NCI-H2171 treated with DMSO at 0.1 percent for 48 hours (cell line): ENCODE data around the gene C12orf60.
"Not testable (repeated sequence)": the region's sequence is repeated elsewhere in the genome, so short reads cannot be mapped to it uniquely, and the experiment has no call there.

Experiments used
- DNase-seq: peaks from one replicate; lab custom pipeline; 2025; lab: John Stamatoyannopoulos, UW

C12orf60 gene, protein sequence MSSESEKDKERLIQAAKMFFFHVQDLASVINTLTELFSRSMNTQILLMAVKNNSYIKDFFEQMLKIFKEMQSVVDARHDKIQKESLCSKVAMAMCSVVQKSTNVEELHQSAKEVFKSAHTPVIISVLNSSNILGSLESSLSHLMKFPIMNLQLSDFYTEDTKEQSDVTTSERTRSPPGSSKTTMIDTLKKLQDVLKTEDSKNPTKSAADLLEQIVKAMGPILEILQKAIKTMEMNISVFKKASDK

DNA sequence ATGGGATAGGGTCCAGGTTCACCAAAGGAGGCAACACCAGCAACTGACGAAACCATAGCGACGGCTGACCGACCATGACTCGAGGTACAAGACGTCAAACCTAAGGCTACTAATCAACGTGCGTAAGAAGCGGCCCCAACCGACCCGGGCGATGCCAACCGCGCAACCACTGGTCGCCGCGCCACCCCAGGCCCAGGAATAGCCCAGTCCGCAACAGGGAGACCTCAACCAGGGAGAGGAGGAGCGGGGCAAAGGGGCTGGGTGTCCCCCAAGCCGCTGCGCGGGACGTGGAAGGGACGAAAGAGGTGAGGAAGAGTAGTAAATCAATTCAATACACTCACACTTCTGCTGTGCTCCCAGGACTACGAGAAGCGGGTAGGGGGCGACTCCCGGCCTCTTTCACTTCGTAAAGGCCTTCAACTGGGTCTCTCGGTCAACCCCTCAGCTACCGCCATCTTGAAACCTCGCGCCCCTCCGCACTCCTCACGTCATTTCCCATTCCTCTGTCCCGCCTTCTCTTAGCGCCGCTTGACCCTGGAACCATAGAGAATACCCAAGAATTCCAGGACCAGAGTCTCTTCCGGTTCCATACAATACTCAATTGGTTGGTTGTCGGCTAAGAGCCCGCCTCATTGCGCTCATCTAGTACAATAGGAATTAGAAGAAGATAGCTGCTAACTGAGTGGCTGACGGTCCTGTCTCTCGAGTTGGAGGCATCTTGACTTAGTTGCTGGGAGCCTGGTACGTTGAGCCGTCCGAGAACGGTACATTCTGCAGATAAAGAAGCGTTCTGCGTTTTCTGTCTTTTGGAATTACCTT lies at the start of gene C12orf60, which contains the start of gene WBP11:
C12orf60 (plus strand) TSS at position 660 of the 819 bp plus-strand sequence. CDS start 19,266 bp downstream, outside the sequence.
WBP11 (minus strand) TSS at position 468 of the 819 bp plus-strand sequence. CDS start 2,095 bp downstream, outside the sequence.
- peak; percentile 95 for DNase-seq

DNA sequence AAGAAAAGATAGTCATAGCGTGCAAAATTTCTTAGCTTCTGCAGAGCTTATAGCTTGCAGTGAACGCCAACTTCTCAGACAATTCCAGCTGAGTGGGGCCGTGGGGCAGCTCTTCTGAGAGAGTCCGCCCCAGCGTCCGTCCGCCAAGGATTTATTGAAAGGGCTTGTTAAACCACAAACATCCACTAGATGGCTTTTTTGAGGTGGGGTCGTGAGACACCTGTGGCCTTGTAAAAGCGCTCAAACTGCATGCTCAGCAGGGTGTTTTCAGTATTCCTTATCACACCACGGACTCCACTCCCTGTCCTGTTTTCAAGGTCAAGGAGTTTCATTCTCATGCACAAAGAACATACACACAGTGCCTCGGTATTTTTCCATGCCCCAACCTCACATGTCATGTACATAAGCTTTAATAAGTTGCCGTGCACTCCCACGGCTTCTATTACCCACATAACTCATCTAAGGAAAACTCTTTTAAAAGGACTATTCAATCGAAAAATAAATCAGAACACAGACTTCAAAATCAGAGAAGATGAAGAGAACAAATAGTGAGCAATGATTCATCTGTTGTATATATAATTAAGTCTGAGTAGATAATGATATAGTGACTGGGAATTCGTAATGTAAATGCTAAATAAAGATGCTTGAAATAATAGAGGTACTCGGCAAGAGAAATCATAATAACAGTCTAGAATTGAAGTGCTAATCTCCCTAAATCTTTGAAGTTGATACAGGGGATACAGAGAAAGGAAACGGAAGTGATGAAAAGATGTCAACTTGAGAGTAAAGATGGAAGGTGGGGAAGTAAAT lies 46.9 kb upstream of the C12orf60 start:
- DNase-seq: no peak

DNA sequence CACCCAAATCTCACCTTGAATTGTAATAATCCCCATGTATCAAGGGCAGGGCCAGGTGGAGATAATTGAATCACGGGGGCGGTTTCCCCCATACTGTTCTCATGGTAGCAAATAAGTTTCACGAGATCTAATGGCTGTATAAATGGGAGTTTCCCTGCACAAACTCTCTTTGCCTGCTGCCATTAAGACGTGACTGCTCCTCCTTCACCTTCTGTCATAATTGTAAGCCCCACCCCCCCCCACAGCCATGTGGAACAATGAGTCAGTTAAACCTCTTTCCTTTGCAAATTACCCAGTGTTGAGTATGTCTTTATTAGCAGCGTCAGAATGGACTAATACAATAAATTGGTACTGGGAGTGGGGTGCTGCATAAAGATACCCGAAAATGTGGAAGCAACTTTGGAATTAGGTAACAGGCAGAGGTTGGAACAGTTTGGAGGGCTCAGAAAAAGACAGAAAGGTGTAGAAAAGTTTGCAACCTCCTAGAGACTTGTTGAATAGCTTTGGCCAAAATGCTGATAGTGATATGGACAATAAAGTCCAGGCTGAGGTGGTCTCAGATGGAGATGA lies 43.7 kb upstream of the C12orf60 start:
- DNase-seq: not testable (repeated sequence)

DNA sequence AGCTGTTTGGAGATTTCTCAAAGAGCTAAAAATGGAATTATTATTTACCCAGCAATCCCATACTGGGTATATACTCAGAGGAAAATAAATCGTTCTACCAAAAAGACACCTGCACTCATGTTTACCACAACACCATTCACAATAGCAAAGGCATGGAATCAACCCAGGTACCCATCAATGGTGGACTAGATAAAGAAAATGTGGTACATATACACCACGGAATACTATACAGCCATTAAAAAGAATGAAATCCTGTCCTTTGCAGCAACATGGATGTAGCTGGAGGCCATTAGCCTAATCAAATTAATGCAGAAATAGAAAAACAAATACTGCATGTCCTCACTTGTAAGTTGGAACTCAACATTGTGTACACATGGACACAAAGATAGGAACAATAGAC lies 38.1 kb upstream of the C12orf60 start:
- no peak for DNase-seq

DNA sequence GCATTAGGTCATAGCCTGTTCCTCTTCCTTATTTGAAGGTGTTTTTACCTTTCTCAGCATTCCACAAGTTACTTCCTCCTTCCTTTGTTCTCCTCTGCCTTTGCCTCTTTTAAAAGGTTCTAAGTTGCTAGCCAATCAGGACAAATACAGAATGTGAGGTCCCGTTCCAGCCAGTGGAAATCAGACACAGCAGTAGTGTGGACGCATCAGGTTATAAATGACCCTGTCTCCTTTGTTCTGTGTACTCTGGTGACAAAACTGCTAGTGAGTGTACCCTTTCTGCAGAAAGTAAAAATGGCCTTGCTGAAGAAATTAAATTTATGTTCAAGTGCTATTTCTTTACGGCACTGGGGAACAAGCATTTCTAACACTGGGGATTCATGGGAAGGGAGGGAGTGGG lies 37.5 kb upstream of the C12orf60 start:
- not testable (repeated sequence) for DNase-seq

DNA sequence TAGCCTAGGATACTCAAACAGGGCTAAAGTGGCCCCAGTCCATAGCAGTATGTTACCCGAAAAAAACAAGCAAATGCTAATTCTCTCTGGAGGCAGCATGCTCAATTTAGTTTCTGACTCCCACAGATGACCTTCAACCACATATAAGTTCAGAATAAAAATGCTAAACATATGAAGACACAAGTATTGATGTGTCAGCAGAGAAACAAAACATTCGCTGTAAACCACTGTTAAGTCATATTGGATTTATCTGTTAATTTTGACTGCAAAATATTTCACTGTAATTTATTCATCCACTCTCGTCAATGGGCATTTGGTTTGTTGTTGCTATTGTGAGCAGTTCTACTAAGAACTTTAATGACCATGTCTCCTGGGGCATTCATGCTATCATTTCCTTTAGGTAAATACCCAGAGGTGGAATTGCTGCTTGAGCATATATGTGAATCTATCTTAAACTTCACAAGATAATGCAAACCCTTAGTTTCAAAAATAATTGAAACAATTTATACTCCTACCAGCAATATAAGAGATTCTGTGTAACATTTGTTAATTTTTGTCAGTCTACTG lies 36.7 kb upstream of the C12orf60 start:
- DNase-seq: no peak

DNA sequence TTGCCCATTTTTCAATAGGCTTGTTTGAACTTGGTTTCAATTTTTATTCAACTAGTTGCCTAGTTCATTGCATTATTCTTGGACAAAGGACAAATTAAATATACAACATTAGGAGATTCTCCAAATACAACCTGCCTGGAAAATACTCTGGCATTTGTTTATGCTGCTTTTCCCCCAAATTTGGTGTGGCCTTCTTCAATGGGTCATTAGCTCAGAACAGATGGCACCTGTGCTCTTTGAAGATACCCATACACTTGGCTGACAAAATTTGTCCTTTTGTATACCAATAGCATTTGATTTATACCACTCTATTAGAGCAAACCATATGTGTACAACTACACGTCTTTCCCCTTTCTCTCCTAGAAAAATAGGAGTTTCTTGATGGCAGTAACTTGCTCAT lies 35.9 kb upstream of the C12orf60 start:
- no peak for DNase-seq

DNA sequence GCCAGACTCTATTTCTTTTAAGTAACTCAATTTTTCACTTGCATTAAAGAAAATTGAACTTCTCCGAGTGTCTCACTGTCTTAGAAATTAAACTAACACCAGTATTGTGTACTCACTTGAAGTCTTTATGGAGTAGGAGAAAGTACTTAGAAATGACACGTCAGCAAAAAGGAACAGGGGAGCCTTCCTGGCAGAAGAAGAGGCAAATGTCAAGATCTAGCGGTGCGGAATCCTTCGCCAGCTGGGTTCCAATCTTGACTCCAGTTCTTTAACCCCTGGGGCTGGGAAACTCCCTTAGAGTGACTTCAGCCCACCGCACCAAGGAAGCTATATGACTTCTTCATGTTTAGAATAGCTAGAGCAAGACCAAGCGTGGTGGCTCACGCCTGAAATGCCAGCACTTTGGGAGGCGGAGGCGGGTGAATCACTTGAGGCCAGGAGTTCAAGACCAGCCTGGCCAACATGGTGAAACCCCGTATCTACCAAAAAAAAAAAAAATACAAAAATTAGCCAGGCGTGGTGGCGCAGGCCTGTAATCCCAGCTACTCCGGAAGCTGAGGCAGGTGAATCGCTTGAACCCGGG lies 34.6 kb upstream of the C12orf60 start:
- DNase-seq: no peak

DNA sequence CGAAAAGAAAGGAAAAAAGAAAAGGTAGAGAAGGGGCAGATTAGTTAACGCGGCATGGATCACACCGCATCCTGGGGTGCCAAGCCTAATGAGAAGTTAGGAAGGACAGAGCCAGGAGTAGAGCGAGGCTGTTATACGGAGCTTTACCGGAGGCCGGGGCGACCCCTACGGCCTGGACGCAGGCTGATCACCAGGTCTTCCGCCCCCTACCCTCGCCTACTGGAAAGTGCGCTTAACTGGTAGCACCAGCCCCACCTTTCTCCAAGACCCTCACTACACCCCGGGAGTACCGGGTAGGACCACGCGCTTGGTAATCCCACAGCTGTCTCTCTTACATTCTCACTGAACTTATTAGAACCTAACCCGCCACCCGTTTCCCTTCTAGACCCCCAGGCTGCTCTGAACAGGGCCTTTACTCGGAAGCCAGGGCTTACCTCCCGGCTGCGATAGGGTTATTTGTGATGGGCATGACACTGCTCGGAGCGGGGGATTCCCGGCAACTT lies 34.0 kb upstream of the C12orf60 start:
- no peak for DNase-seq

DNA sequence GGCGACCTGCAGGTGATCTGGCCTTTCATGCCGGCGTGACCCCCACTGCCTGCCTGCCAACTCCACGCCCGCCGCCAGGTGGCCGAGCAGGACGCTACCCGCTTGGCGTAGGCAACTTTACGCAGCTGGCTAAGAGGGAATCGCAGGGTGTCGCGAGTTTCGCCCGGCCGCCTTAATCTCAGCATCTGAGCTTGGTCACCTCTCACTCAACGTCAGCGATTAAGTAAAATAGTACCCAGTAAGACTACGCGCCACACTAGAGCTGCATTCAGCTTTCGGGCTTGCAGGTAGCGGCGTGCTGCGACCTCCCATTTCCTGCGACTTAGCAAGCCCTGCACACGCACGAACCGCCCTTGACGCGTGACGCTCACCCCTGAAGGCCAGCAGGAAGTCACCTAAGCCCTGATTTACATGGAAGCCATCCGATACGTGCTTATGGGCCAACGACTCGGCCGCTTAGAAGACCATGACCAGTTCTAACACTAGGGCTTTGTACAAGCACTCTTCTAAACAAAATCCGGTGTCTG lies 33.4 kb upstream of the C12orf60 start:
- peak; percentile 73 for DNase-seq

DNA sequence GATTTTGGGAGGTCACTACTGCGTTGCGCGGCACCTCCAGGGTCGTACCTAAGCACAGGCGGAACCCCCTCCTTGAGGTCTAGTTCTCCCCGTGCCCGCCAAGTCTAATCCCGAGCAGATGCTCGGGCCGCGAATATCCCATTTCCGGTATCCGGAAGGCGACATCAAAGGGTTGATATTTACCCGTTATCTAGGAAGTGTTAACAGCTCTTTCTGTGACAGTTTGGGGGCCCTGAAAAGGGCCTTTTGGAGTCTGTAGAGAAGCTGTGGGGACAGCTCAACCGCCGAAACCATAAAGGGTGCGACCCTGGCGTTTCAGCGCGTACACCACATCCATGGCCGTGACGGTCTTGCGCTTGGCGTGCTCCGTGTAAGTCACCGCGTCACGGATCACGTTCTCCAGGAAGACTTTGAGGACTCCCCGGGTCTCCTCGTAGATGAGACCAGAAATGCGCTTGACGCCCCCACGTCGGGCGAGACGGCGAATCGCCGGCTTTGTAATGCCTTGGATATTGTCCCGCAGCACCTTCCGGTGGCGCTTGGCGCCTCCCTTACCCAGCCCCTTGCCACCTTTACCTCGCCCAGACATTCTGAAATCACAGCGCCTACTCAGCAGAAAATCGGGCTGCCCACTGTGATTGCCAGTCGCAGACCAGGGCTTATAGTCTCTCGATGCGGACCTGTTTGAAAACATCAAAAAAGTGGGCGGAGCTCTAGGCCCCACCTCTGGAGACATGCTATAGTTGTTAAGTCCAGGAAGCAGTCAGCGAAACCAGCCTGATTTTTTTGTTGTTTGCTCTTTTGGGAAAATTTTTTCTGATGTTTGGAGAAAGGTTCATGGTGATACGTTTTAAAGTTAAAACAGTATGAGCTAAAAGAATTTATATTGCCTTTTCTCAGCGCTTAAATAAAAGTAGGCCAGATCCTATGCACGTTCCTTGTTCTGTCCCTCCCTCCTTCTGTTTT lies 32.7 kb upstream of the C12orf60 start:
- DNase-seq: peak; percentile 82

DNA sequence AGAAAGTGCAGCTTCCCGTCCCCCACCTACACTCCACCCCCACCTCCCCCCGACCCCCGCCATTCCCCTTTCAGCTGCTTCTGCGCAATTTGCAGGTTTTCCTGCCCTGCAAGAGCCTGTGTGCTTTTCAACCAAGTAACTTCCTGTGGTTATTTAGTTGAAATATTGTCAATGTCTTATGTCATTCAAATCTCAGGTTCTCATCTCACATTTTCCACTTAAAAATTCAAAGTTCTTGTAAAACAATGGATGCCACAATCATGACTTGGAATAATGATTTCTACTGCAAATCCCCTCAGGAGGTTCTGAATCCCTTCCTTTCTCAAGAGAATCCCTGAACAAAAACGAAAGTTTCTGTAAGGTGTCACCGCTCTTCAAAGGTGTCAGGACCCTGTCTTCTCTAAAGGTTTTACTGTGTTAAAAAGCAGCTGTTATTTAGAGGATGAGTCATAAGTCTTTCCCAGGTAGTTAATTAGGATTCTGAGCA lies 31.8 kb upstream of the C12orf60 start:
- no peak for DNase-seq

DNA sequence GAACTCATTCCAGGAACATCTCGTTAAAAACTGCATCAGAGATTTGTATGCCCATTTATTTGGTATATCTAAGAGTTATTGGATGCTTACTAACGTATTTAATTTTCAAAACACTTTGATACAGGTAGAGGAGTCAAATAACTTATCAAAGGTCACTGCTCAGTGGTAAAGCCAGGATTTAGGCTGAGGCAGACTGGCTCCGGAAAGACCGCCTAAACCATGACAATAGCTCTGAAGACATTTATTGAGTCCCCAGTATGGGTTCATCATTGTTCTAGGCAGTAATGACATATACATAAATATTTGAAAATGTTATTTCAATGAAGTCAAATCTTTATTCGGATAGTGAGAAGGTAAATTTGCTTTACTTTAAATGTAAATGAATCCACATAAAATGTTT lies 30.5 kb upstream of the C12orf60 start:
- no peak for DNase-seq

DNA sequence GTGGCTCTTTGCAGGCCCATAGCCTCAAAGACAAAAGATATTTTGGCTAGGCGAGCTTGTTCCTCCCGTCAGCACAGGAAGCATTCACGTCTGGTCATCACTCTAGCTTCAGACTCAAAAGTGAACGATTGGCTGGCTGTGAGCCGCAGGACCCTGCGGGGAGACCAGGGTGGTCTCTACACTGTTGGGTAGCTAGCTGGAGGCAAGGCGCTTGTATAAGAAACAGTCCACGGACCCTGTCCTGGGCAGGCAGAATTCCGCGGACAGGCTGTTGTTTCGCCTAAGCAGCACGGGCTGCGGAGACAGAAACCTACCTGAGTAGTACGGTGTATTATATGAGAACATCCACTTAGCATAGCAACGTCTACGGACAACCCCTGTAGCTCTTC lies 29.8 kb upstream of the C12orf60 start:
- no peak for DNase-seq

DNA sequence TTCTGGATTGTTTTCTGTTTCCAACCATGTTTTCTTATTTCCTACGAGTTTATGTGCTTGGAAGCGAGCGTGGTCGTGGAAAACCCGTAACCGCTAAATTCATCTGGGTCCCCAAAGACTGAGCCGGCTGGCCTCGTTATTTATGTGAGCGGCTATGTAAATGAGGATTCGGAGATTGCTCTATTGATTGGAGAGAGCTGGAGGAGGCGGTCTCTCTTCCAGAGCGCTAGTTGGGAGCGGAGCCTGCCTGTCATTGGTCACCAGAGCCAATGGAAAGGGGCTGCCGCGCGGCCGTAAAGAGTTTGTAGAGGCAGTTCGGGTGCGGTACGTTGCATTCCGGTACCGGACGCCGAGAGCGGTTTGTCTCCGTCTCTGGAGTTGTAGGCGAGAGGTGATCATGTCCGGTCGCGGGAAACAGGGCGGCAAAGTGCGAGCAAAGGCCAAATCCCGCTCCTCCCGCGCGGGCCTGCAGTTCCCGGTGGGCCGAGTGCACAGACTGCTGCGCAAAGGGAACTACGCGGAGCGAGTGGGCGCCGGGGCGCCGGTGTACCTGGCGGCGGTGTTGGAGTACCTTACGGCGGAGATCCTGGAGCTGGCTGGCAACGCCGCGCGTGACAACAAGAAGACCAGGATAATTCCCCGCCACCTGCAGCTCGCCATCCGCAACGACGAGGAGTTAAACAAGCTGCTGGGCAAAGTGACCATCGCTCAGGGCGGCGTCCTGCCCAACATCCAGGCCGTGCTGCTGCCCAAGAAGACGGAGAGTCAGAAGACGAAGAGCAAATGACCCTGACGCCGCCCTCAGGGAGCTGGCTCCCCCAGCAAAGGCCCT lies 29.2 kb upstream of the C12orf60 start:
- DNase-seq: no peak

DNA sequence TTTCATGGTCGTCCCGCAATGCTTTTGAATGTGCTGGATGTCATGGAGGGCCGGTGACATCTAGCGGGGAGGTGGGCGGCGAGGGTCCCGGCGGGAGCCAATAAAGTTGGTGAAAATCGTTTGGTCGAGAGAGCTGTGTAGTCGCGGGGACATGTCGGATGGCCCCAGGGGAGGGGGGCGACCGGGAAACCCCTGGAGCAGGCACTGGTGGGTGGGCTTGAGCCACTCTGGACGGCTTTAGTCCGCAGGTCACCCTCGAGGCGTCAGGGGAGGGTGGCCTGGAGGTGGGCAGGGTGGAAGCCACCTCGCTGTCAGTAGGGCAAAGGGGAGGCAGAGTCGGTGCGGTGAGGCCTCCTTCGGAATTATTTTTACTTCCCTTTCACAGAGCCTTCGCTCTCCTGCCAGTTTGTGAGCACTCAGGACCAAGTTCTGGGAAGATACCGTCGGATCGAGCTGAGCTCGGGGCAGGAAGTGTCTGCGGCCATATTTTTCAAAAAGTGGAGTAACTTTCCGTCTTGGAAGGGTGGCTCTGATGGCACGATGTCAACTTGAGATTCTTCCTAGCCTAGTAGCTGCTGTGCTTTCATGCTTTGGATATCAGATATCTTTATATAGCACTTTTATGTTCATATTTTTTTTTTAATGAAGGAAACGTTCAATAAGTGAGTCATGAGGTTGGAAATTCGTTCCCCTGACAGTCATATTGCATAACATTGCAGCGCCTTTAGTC lies 28.4 kb upstream of the C12orf60 start:
- DNase-seq: no peak

DNA sequence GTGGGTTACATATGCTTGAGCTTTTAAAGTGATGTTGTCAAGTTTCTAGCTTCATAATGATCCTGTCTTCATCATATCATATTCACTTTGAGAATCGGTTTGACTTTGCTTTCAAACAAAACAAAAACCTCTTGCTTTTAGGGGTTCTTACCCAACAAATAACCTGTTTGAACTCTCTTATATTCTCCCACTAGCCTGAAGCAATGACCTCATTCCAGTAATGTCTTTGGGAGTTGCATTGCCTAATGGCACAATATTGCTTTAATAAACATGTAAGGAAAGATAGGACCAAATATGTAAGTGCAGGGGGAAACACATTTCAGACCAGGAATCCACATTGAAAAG lies 27.9 kb upstream of the C12orf60 start:
- no peak for DNase-seq
